Uterus (tissue), 2 donors: ENCODE results near the gene GOLPH3.

ENCODE experiments used
- POLR2A ChIP-seq, 2 donors: fragments of 450-650 bp; IDR thresholded peaks; one replicate each; pipeline ENCODE4 v1.6.1; 2016; ENCODE audit warnings: antibody characterized with exemption in 2 of 2, mild to moderate bottlenecking in 1 of 2, moderate library complexity in 1 of 2
- TF ChIP-seq, protein P1 (sequence below), 4 experiments: fragments of 200-600 bp in 2 of 4; fragments of 450-650 bp in 2 of 4; sonication (generic) in 2 of 4; IDR thresholded peaks; one replicate each; pipeline ENCODE4 v1.5.1; 2016 to 2019; ENCODE audit warnings: antibody characterized with exemption in 4 of 4, mild to moderate bottlenecking in 2 of 4, moderate library complexity in 1 of 4

GRCh38 chr5:32151198-32151597 lies 22.9 kb downstream of the GOLPH3 start:
- TF ChIP-seq, protein P1, sequence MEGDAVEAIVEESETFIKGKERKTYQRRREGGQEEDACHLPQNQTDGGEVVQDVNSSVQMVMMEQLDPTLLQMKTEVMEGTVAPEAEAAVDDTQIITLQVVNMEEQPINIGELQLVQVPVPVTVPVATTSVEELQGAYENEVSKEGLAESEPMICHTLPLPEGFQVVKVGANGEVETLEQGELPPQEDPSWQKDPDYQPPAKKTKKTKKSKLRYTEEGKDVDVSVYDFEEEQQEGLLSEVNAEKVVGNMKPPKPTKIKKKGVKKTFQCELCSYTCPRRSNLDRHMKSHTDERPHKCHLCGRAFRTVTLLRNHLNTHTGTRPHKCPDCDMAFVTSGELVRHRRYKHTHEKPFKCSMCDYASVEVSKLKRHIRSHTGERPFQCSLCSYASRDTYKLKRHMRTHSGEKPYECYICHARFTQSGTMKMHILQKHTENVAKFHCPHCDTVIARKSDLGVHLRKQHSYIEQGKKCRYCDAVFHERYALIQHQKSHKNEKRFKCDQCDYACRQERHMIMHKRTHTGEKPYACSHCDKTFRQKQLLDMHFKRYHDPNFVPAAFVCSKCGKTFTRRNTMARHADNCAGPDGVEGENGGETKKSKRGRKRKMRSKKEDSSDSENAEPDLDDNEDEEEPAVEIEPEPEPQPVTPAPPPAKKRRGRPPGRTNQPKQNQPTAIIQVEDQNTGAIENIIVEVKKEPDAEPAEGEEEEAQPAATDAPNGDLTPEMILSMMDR (IDR thresholded peaks at IDR 0.05): no peak
- no peak for TF ChIP-seq POLR2A (IDR thresholded peaks at IDR 0.05)
